ENCODE results near the gene PLA2G2F. TPM values are rescaled to one million over a fixed set of nuclear protein-coding genes. Genes with fewer than 3 reads are reported as not detected.

Gene PLA2G2F
- total and polyA plus RNA-seq, 8 donors: not detected

DNA sequence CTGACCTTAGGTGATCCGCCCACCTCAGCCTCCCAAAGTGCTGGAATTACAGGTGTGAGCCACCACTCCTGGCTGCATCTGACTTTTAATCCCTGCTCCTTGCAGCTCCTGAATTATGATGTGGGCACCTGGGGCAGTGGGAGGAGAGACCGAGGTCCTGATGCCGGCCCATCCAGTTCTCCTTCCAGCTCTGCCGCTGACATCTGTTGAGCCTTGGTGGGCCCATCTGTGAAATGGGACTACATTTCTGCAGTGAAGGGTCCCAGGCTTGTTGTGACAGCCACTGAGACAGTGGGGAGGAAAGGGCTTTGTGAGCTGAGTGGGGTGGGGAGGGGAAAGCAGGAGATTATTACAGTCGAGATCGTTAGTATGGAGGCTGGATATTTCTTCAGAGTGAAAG lies 11.8 kb downstream of the PLA2G2F start:
- no peak for FAIRE-seq
- intact Hi-C loops (cut with DNase I): no loop called here
- Histone ChIP-seq H3K9me3 (no peaks in the 10 kb centered on the region), H3K36me3 (no peaks in the 10 kb centered on the region), H3K4me1 (peaks cover 0 to 19% (median 4%) of the 10 kb centered on the region in 3 donors), H3K27ac (no peak overlapping the region), H3K4me3 (no peak overlapping the region), H3K27me3 (no peaks in the 10 kb centered on the region)
- ATAC-seq: no peak
- DNase-seq: peak in 1 of 6 donors; percentile 20
- 76 to 87% methylated on average over 5 to 6 of the region's 6 CpGs for WGBS, 2 donors
- TF ChIP-seq, protein P1, sequence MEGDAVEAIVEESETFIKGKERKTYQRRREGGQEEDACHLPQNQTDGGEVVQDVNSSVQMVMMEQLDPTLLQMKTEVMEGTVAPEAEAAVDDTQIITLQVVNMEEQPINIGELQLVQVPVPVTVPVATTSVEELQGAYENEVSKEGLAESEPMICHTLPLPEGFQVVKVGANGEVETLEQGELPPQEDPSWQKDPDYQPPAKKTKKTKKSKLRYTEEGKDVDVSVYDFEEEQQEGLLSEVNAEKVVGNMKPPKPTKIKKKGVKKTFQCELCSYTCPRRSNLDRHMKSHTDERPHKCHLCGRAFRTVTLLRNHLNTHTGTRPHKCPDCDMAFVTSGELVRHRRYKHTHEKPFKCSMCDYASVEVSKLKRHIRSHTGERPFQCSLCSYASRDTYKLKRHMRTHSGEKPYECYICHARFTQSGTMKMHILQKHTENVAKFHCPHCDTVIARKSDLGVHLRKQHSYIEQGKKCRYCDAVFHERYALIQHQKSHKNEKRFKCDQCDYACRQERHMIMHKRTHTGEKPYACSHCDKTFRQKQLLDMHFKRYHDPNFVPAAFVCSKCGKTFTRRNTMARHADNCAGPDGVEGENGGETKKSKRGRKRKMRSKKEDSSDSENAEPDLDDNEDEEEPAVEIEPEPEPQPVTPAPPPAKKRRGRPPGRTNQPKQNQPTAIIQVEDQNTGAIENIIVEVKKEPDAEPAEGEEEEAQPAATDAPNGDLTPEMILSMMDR (IDR thresholded peaks at IDR 0.05): no peak

DNA sequence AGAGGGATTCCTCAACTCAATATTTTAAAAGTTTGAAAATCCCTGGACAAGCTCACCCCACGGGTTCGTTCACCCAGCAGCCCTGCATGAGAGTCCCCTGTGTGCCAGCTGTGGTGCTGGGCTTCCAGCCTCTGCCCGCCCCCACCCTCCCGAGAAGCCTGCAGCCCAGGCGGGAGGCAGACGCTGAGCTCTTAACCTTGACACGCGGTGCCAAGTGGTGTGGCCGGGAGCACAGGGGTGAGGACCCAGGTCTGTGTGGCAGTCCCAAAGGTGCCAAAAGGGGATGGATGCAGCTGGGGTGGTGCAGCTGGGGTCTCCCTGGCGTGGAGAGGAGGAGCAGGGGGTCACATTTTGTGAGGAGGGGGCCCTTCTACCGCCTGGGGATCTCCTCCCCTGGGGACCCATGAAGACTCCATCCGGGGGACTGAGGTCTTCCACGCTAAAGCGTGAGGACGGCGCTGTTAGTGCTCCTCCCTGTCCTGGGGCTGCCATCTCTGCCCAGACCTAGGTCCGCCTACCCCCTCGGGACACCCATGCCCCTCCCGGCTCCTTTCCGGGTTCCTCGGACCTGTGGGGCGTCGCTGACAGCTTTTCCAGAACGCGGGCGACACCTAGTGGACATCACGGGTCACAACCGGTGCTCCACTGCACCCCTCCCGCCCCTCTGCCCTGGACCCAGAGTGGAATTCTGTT lies 12.9 kb downstream of the PLA2G2F start:
- no peaks in the 10 kb centered on the region for H3K9me3 ChIP-seq
- peak overlapping the region in 3 of 4 donors; percentile 5 to 40 (median 27) for H3K4me3 ChIP-seq
- TF ChIP-seq, protein P1 (IDR thresholded peaks at IDR 0.05): peak; percentile 92 to 95 (median 93)
- no peak overlapping the region for H3K27ac ChIP-seq
- no peaks in the 10 kb centered on the region for H3K36me3 ChIP-seq
- H3K27me3 ChIP-seq: no peaks in the 10 kb centered on the region
- FAIRE-seq: no peak
- peak; percentile 67 to 91 (median 82) for DNase-seq
- H3K4me1 ChIP-seq: peaks cover 0 to 19% (median 4%) of the 10 kb centered on the region in 3 donors
- intact Hi-C loops (cut with DNase I): no loop called here
- ATAC-seq: peak; percentile 93 to 94 (median 94)
- WGBS, 2 donors: 4% methylated on average over 29 of the region's 29 CpGs

DNA sequence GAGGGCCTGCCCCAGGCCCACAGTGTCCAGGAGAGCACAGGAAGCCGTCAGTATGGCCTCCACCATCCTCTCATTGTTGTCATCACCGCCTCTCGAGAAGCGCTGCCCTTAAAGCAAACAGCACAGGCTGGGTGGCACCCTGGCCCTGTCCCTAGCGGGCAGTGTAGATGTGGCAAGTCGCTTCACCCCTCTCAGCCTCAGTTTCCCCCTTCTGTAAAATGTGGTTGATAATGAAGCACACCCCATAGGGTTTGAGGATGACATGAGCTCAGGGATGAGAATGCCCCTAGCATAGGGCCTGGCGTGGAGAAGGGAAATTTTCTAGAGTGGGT lies 13.4 kb downstream of the PLA2G2F start:
- no peaks in the 10 kb centered on the region for H3K36me3 ChIP-seq
- DNase-seq (no peak), FAIRE-seq (no peak), ATAC-seq (peak in 1 of 4 donors; percentile 3)
- H3K9me3 ChIP-seq: no peaks in the 10 kb centered on the region
- peak overlapping the region in 2 of 4 donors; percentile 22 to 54 for H3K27ac ChIP-seq
- WGBS, 2 donors: 43 to 61% methylated on average over 7 of the region's 7 CpGs
- intact Hi-C loops (cut with DNase I): no loop called here
- peaks cover 0 to 19% (median 4%) of the 10 kb centered on the region in 3 donors for H3K4me1 ChIP-seq
- TF ChIP-seq, protein P1 (IDR thresholded peaks at IDR 0.05): no peak
- H3K4me3 ChIP-seq: peak overlapping the region in 2 of 4 donors; percentile 27 to 40
- no peaks in the 10 kb centered on the region for H3K27me3 ChIP-seq

DNA sequence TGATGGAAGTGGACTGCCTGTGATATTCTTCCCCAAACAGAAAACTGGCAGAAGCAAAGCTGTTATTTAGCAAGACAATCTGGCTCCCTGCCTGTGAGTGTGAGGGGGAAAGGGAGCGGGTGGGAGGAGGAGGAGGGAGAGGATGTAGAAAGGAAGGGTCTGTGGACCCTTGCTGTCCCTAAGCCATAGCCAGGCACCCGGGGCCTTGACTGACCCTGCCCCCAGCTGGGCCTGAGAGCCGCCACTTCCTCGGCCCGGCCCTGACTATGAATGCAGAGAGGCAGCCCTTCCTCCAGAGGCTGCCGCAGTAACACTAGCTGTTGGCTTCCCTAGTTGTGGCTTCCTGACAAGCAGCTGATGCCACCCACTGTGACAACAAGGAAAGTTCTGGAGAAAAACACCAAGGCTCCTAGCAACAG lies 13.9 kb downstream of the PLA2G2F start:
- Histone ChIP-seq H3K4me1 (peaks cover 0 to 19% (median 4%) of the 10 kb centered on the region in 3 donors), H3K36me3 (no peaks in the 10 kb centered on the region), H3K9me3 (no peaks in the 10 kb centered on the region), H3K27me3 (no peaks in the 10 kb centered on the region), H3K4me3 (no peak overlapping the region), H3K27ac (peak overlapping the region in 2 of 4 donors; percentile 22 to 54)
- WGBS, 2 donors: 79 to 81% methylated on average over 6 of the region's 6 CpGs
- intact Hi-C loops (cut with DNase I): no loop called here
- ATAC-seq: peak in 3 of 4 donors; percentile 23 to 65 (median 46)
- no peak for FAIRE-seq
- DNase-seq: peak in 2 of 6 donors; percentile 28 to 61
- TF ChIP-seq, protein P1 (IDR thresholded peaks at IDR 0.05): no peak

DNA sequence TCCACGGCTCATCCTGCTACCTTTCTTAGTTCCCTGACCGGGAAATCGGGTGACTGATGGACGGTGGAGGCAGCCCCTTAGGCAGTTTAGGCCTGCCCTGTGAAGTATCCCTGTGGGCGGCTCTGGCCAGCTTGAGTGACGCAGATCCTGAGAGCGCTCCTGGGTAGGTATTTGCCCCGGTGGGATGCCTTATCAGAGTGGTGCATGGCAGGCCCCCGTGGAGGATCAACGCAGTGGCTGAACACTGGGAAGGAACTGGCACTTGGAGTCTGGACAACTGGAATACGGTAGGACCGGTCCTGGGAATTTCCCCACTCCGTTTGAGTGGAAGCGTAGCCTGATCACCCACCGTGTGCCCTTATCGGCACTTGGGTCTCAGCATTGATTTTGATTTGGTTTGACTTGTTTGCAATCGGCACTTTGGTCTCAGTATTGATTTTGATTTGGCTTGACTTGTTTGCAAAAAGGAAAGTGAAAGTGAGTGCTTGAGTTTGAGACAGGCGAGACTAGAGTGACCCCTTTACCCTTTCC lies 15.2 kb downstream of the PLA2G2F start:
- H3K36me3 ChIP-seq: no peaks in the 10 kb centered on the region
- ATAC-seq (peak in 3 of 4 donors; percentile 5 to 25 (median 25)), DNase-seq (peak in 1 of 6 donors; percentile 51), FAIRE-seq (no peak)
- peak overlapping the region in 2 of 4 donors; percentile 20 to 28 for H3K4me3 ChIP-seq
- peak overlapping the region in 2 of 4 donors; percentile 54 to 58 for H3K27ac ChIP-seq
- H3K27me3 ChIP-seq: no peaks in the 10 kb centered on the region
- H3K4me1 ChIP-seq: peaks cover 0 to 19% (median 4%) of the 10 kb centered on the region in 3 donors
- no peaks in the 10 kb centered on the region for H3K9me3 ChIP-seq
- TF ChIP-seq, protein P1 (IDR thresholded peaks at IDR 0.05): no peak
- 40 to 44% methylated on average over 18 of the region's 18 CpGs for WGBS, 2 donors
- intact Hi-C loops (cut with DNase I): no loop called here
